H1 (cell line): Measurements from ENCODE around the gene ZDHHC16. TPM values are rescaled to one million over a fixed set of nuclear protein-coding genes. Genes with fewer than 3 reads are reported as not detected.

Experiments
- CTCF ChIA-PET: fragments of 300-600 bp; sonication (Branson Sonifier 250); formaldehyde crosslinking; loops from one replicate; lab custom pipeline; 2021; ENCODE audit not compliant: partially characterized antibody; lab: Charles Lee
- POLR2A ChIA-PET: fragments of 300-600 bp; sonication (Branson Sonifier 250); formaldehyde crosslinking; loops from one replicate; lab custom pipeline; 2021; ENCODE audit warnings: inconsistent platforms; ENCODE audit not compliant: partially characterized antibody; lab: Charles Lee
- DNase-seq, 2 experiments: peaks; one replicate each; pipeline versions ENCODE4 v3.0.0 to v3.0.0-alpha.2; 2010 to 2022; ENCODE audit warnings: low spot score in 2 of 2, low read depth in 1 of 2, mixed read lengths in 1 of 2
- FAIRE-seq: peaks from 2 replicates; lab custom pipeline; 2011; peaks lifted over from hg19 to GRCh38; lab: Jason Lieb, UNC
- H2AFZ ChIP-seq: 2 replicates; pipeline ENCODE4 v1.8.1; 2012; ENCODE audit warnings: low read length, inconsistent platforms
- H2AK5ac ChIP-seq: 2 replicates; pipeline ENCODE4 v1.6.1; 2013; ENCODE audit warnings: low read depth, low read length
- H2BK120ac ChIP-seq: replicated peaks from 2 replicates; pipeline ENCODE3; 2013; ENCODE audit warnings: low read depth, low read length, inconsistent platforms
- H2BK12ac ChIP-seq: 2 replicates; pipeline ENCODE4 v1.6.1; 2013; ENCODE audit warnings: low read depth, low read length
- H2BK15ac ChIP-seq: 2 replicates; pipeline ENCODE4 v1.6.1; 2013; ENCODE audit warnings: low read length
- H2BK20ac ChIP-seq: 2 replicates; pipeline ENCODE4 v1.6.1; 2013; ENCODE audit warnings: low read length
- H2BK5ac ChIP-seq: 2 replicates; pipeline ENCODE4 v1.6.1; 2013; ENCODE audit warnings: low read depth, low read length
- H3K14ac ChIP-seq: 2 replicates; pipeline ENCODE4 v1.6.1; 2013; ENCODE audit warnings: inconsistent platforms; ENCODE audit not compliant: insufficient read length
- H3K18ac ChIP-seq: 2 replicates; pipeline ENCODE4 v1.6.1; 2013; ENCODE audit warnings: low read length; ENCODE audit errors: extremely low read depth
- H3K23ac ChIP-seq: 2 replicates; pipeline ENCODE4 v1.6.1; 2013; ENCODE audit warnings: inconsistent platforms; ENCODE audit not compliant: insufficient read length
- H3K23me2 ChIP-seq: 2 replicates; pipeline ENCODE4 v1.6.1; 2013; ENCODE audit warnings: low read depth, low read length
- H3K27ac ChIP-seq: 2 replicates; pipeline ENCODE4 v1.6.1; 2011; ENCODE audit warnings: low read depth, low read length, inconsistent platforms
- H3K27me3 ChIP-seq, 4 experiments: replicated peaks in 1 of 4; 1 replicate in 1 of 4; 2 replicates in 3 of 4; pipeline versions ENCODE4 v1.6.1 to v1.8.1; 2011 to 2013; ENCODE audit warnings: low read length in 3 of 4, mild to moderate bottlenecking in 3 of 4, inconsistent platforms in 2 of 4, mixed read lengths in 2 of 4, moderate library complexity in 1 of 4; ENCODE audit not compliant: control insufficient read depth in 3 of 4, insufficient read depth in 3 of 4; ENCODE audit errors: extremely low read depth in 1 of 4
- H3K36me3 ChIP-seq, 4 experiments: 2 replicates each; pipeline versions ENCODE4 v1.6.1 to v1.8.1; 2011 to 2013; ENCODE audit warnings: mild to moderate bottlenecking in 4 of 4, low read length in 3 of 4, moderate library complexity in 2 of 4, control low read depth in 1 of 4, inconsistent platforms in 1 of 4; ENCODE audit not compliant: insufficient read depth in 4 of 4, control insufficient read depth in 2 of 4
- H3K4ac ChIP-seq: replicated peaks from 2 replicates; pipeline ENCODE3; 2013; ENCODE audit warnings: low read length, low read depth, mixed read lengths, inconsistent platforms; ENCODE audit not compliant: insufficient read length
- H3K4me1 ChIP-seq, 4 experiments: replicated peaks in 1 of 4; 1 replicate in 1 of 4; 2 replicates in 3 of 4; pipeline versions ENCODE4 v1.6.1 to v1.8.1; 2011 to 2013; ENCODE audit warnings: low read length in 3 of 4, inconsistent platforms in 2 of 4, mixed read lengths in 1 of 4; ENCODE audit not compliant: insufficient read depth in 4 of 4, control insufficient read depth in 3 of 4
- H3K4me2 ChIP-seq, 2 experiments: 2 replicates each; pipeline versions ENCODE4 v1.6.1 to v1.8.1; 2011 to 2013; ENCODE audit warnings: low read depth in 2 of 2, low read length in 2 of 2, control low read depth in 1 of 2, inconsistent platforms in 1 of 2, mild to moderate bottlenecking in 1 of 2; ENCODE audit not compliant: insufficient read depth in 1 of 2
- H3K4me3 ChIP-seq, 4 experiments: fragments of 200-600, 300-600 bp in 1 of 4; sonication (generic), shearing (Covaris generic), sonication (Bioruptor Twin) in 1 of 4; 2 replicates each; pipeline versions ENCODE4 v1.5.1 to v1.8.1; 2011 to 2016; ENCODE audit warnings: low read length in 4 of 4, low read depth in 3 of 4, control low read depth in 2 of 4, inconsistent platforms in 2 of 4, mild to moderate bottlenecking in 2 of 4, mixed read lengths in 1 of 4, moderate library complexity in 1 of 4; ENCODE audit not compliant: insufficient read depth in 2 of 4; ENCODE audit errors: extremely low read depth in 1 of 4
- H3K56ac ChIP-seq: replicated peaks from 2 replicates; pipeline ENCODE3; 2013; ENCODE audit warnings: low read depth, mild to moderate bottlenecking, mixed read lengths, low read length, inconsistent platforms; ENCODE audit not compliant: insufficient read length
- H3K79me1 ChIP-seq: 2 replicates; pipeline ENCODE4 v1.6.1; 2013; ENCODE audit warnings: low read depth, low read length, control low read depth
- H3K79me2 ChIP-seq, 2 experiments: 2 replicates each; pipeline versions ENCODE4 v1.6.1 to v1.8.1; 2012 to 2013; ENCODE audit warnings: low read length in 2 of 2, mild to moderate bottlenecking in 2 of 2, inconsistent platforms in 1 of 2; ENCODE audit not compliant: insufficient read depth in 2 of 2, control insufficient read depth in 1 of 2
- H3K9ac ChIP-seq, 4 experiments: replicated peaks in 1 of 4; 1 replicate in 1 of 4; 2 replicates in 3 of 4; pipeline versions ENCODE4 v1.6.1 to v1.8.1; 2011 to 2013; ENCODE audit warnings: low read depth in 3 of 4, low read length in 3 of 4, control low read depth in 2 of 4, mild to moderate bottlenecking in 2 of 4, moderate library complexity in 2 of 4, inconsistent platforms in 1 of 4; ENCODE audit errors: extremely low read depth in 1 of 4
- H3K9me3 ChIP-seq, 2 experiments: 2 replicates each; pipeline versions ENCODE4 v1.6.1 to v1.8.1; 2012 to 2013; ENCODE audit warnings: mild to moderate bottlenecking in 2 of 2, moderate library complexity in 2 of 2, control low read depth in 1 of 2, inconsistent platforms in 1 of 2, low read depth in 1 of 2, low read length in 1 of 2, mixed read lengths in 1 of 2; ENCODE audit not compliant: insufficient read depth in 2 of 2
- H4K20me1 ChIP-seq, 2 experiments: replicated peaks in 1 of 2; 2 replicates each; pipeline versions ENCODE3 to v1.8.1; 2011 to 2013; ENCODE audit warnings: inconsistent platforms in 2 of 2, low read length in 2 of 2, mild to moderate bottlenecking in 1 of 2; ENCODE audit not compliant: insufficient read depth in 2 of 2, control insufficient read depth in 1 of 2
- H4K5ac ChIP-seq: 2 replicates; pipeline ENCODE4 v1.6.1; 2013; ENCODE audit warnings: low read length, low read depth, mixed read lengths, inconsistent platforms; ENCODE audit not compliant: insufficient read length
- H4K8ac ChIP-seq: 2 replicates; pipeline ENCODE4 v1.8.0; 2013; ENCODE audit warnings: mild to moderate bottlenecking, moderate library complexity, low read length, inconsistent platforms; ENCODE audit not compliant: insufficient read depth; ENCODE audit errors: extremely low read depth
- H4K91ac ChIP-seq: replicated peaks from 2 replicates; pipeline ENCODE3; 2013; ENCODE audit warnings: low read length, mixed read lengths, inconsistent platforms; ENCODE audit not compliant: insufficient read length
- ASH2L ChIP-seq: fragments of 200-600, 300-600 bp; sonication (generic); IDR thresholded peaks from one replicate; pipeline ENCODE4 v1.7.1; 2017; ENCODE audit warnings: low read length
- BACH1 ChIP-seq: IDR thresholded peaks from 2 replicates; pipeline ENCODE4 v1.6.1; 2012; ENCODE audit warnings: low read length, improper control_type of control experiment
- CREB1 ChIP-seq: IDR thresholded peaks from 2 replicates; pipeline ENCODE4 v1.6.1; 2012; ENCODE audit warnings: inconsistent platforms
- GABPA ChIP-seq: IDR thresholded peaks from 2 replicates; pipeline ENCODE4 v1.6.1; 2011; ENCODE audit warnings: mild to moderate bottlenecking, low read length, moderate library complexity, borderline replicate concordance; ENCODE audit not compliant: insufficient read depth
- KDM5A ChIP-seq: fragments of 200-600 bp; IDR thresholded peaks from 2 replicates; pipeline ENCODE4 v1.7.1; 2012; ENCODE audit warnings: mild to moderate bottlenecking, low read length, inconsistent platforms, mixed read lengths
- MAX ChIP-seq: IDR thresholded peaks from 2 replicates; pipeline ENCODE4 v1.6.1; 2012; ENCODE audit warnings: inconsistent platforms
- PHF8 ChIP-seq: fragments of 200-600 bp; sonication (generic); conservative IDR thresholded peaks from 2 replicates; pipeline ENCODE4 v1.7.1; 2012; ENCODE audit warnings: low read depth, mild to moderate bottlenecking, inconsistent platforms, low read length, moderate library complexity
- SAP30 ChIP-seq: fragments of 300-600 bp; sonication (generic); IDR thresholded peaks from 2 replicates; pipeline ENCODE4 v1.7.1; 2012; ENCODE audit warnings: low read length, moderate library complexity, mild to moderate bottlenecking, inconsistent platforms; ENCODE audit not compliant: insufficient read depth, insufficient replicate concordance
- SIN3A ChIP-seq, 2 experiments: IDR thresholded peaks in 1 of 2; conservative IDR thresholded peaks in 1 of 2; 2 replicates each; pipeline ENCODE4 v1.6.1; 2011 to 2012; ENCODE audit warnings: low read length in 2 of 2, improper control_type of control experiment in 1 of 2, low read depth in 1 of 2, mild to moderate bottlenecking in 1 of 2
- SP2 ChIP-seq: IDR thresholded peaks from 2 replicates; pipeline ENCODE4 v1.6.1; 2012; ENCODE audit warnings: mild to moderate bottlenecking, low read length, inconsistent platforms
- SRF ChIP-seq: IDR thresholded peaks from 2 replicates; pipeline ENCODE4 v1.6.1; 2011; ENCODE audit warnings: mild to moderate bottlenecking, low read depth, low read length, moderate library complexity
- TAF7 ChIP-seq: optimal IDR thresholded peaks from 2 replicates; pipeline ENCODE3; 2011; ENCODE audit warnings: low read depth, mild to moderate bottlenecking, inconsistent platforms, low read length, moderate library complexity, borderline replicate concordance
- WGBS, 2 experiments: shearing (Covaris generic) in 1 of 2; methylation state at CpG; one replicate each; pipeline versions ENCODE4 v1.1.6 to v1.1.7; 2013 to 2015; ENCODE audit warnings: low lambda C conversion rate in 2 of 2, mixed read lengths in 2 of 2, inconsistent platforms in 1 of 2, low coverage in 1 of 2, missing lambda C conversion rate in 1 of 2; ENCODE audit not compliant: insufficient replicate concordance in 2 of 2, insufficient coverage in 1 of 2, insufficient read length in 1 of 2; ENCODE audit errors: extremely low coverage in 1 of 2, missing lambda C conversion rate in 1 of 2; 5-methylcytosine and 5-hydroxymethylcytosine counted together
- polyA plus RNA-seq, 7 experiments: library from polyadenylated mRNA; depleted of rRNA in 3 of 7; stranded (reverse) in 5 of 7; unstranded in 2 of 7; fragments of >200 nt in 5 of 7; fragments of 200-250 nt in 2 of 7; gene quantifications; 1 replicate in 5 of 7; 2 replicates in 1 of 7; 4 replicates in 1 of 7; pipeline versions ENCODE4 v1.2.1 to v1.2.3, GENCODE V29; 2011 to 2013; ENCODE audit warnings: missing spikeins in 2 of 7, mixed read lengths in 2 of 7
- total RNA-seq: library from RNA; stranded (reverse); fragmentation: NEBNext Ultra II Directional; extraction: Animal tissue kit (Norgen Biotek cat#: 25700); gene quantifications from 2 replicates; pipeline ENCODE4 v1.2.1, GENCODE V29; 2021
- TF ChIP-seq, protein P1 (sequence below): IDR thresholded peaks from 2 replicates; pipeline ENCODE4 v1.6.1; 2011; ENCODE audit warnings: low read length, improper control_type of control experiment

ZDHHC16 gene
- total and polyA plus RNA-seq, 2 of the 8 experiments (the other 6 are each of a cell fraction or from before 2014, with no cell fraction given) = 45.9 to 108 TPM

- no peak for DNase-seq
- Histone ChIP-seq H3K23me2 (no peaks in the 10 kb centered on the region), H3K18ac (no peak overlapping the region), H3K9ac (no peak overlapping the region), H2BK5ac (no peak overlapping the region), H3K4me2 (no peak overlapping the region), H2BK120ac (no peak overlapping the region), H2AFZ (no peak overlapping the region), H2AK5ac (no peak overlapping the region), H3K4ac (no peak overlapping the region), H2BK20ac (no peak overlapping the region), H4K20me1 (peaks cover 0 to 3% of the 10 kb centered on the region in 2 experiments), H3K14ac (no peak overlapping the region), H3K79me2 (peaks cover 0 to 43% of the 10 kb centered on the region in 2 experiments; a peak in 2 of 4 replicates), H4K91ac (no peak overlapping the region), H4K5ac (no peak overlapping the region), H3K79me1 (peaks cover 9% of the 10 kb centered on the region), H3K27ac (no peak overlapping the region), H3K4me1 (peaks cover 8 to 16% (median 11%) of the 10 kb centered on the region in 4 experiments; a peak in 6 of 7 replicates), H3K36me3 (peaks cover 6 to 30% (median 13%) of the 10 kb centered on the region in 4 experiments), H2BK12ac (no peak overlapping the region), H4K8ac (no peak overlapping the region), H3K4me3 (no peak overlapping the region), H3K56ac (no peak overlapping the region), H2BK15ac (no peak overlapping the region), H3K27me3 (no peaks in the 10 kb centered on the region), H3K9me3 (no peaks in the 10 kb centered on the region), H3K23ac (no peak overlapping the region)
- FAIRE-seq = no peak
- CTCF ChIA-PET = interaction anchor here (2.1 to 4.5 kb wide), 3 partner anchors 7 to 89 kb away, joined by 6 to 18 read pairs (median 9); no protein-coding TSS in a partner anchor
- POLR2A ChIA-PET = interaction anchor here (1.4 to 3.5 kb wide), 4 partner anchors 10 to 18 kb away, joined by 4 to 12 read pairs (median 8); no protein-coding TSS in a partner anchor
- WGBS, 2 experiments = 92% methylated on average over 1 of the region's 1 CpG; no CpG with 5 or more reads in 1 of the 2 experiments
- TF ChIP-seq SAP30 (no peak), TAF7 (no peak), SRF (no peak), CREB1 (no peak), PHF8 (no peak), MAX (no peak), GABPA (no peak), ASH2L (no peak), BACH1 (no peak), SP2 (no peak), KDM5A (no peak), SIN3A (conservative IDR thresholded peaks at IDR 0.05 in 1 of 2, IDR thresholded peaks at IDR 0.05 in 1 of 2; ENCODE audit: low read depth in 1 of 2, low read length in 2 of 2) (no peak)
- TF ChIP-seq, protein P1, sequence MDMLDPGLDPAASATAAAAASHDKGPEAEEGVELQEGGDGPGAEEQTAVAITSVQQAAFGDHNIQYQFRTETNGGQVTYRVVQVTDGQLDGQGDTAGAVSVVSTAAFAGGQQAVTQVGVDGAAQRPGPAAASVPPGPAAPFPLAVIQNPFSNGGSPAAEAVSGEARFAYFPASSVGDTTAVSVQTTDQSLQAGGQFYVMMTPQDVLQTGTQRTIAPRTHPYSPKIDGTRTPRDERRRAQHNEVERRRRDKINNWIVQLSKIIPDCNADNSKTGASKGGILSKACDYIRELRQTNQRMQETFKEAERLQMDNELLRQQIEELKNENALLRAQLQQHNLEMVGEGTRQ = no peak
These were observed 36.4 kb downstream of the ZDHHC16 start for GRCh38 chr10:97482381-97482780.
